Smooth muscle cell of the brain vasculature (primary cell): ENCODE results near the gene GGPS1.
"Not testable (repeated sequence)": the region's sequence is repeated elsewhere in the genome, so short reads cannot be mapped to it uniquely, and the experiment has no call there.

Experiments
- DNase-seq: peaks from one replicate; pipeline ENCODE4 v3.0.0-alpha.2; 2012; ENCODE audit warnings: low read depth, low spot score

GGPS1 gene

GRCh38 chr1:235328271-235329138 lies at the start of gene GGPS1:
Gene GGPS1, plus strand, starts transcription at chr1:235328570. Its CDS starts 6,695 bp downstream, at chr1:235335265.
- peak; percentile 99 for DNase-seq

DNA sequence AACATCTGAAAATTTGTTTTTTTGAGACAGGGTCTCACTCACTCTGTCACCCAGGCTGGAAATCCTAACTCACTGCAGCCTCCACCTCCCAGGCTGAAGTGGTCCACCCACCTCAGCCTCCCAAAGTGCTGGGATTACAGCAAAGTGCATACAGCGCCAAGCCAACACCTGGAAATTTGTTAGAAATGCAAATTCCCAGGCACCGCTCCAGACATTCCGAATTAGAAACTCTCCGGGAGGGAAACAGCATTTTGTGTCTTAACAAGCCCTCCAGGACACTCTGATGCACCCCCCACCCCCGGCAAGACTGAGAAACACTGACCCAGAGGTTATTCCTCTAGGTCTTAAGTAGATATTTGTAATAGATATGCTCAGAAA lies 49.5 kb upstream of the GGPS1 start:
- no peak for DNase-seq

GRCh38 chr1:235279694-235280093 lies 48.7 kb upstream of the GGPS1 start:
- DNase-seq, result no peak

- DNase-seq, result no peak
Measured at GRCh38 chr1:235280467-235280866, 47.9 kb upstream of the GGPS1 start.

- DNase-seq, result not testable (repeated sequence)
Measured at GRCh38 chr1:235283636-235284035, 44.7 kb upstream of the GGPS1 start.

- DNase-seq, result no peak
Measured at GRCh38 chr1:235284231-235284769, 44.1 kb upstream of the GGPS1 start.

DNA sequence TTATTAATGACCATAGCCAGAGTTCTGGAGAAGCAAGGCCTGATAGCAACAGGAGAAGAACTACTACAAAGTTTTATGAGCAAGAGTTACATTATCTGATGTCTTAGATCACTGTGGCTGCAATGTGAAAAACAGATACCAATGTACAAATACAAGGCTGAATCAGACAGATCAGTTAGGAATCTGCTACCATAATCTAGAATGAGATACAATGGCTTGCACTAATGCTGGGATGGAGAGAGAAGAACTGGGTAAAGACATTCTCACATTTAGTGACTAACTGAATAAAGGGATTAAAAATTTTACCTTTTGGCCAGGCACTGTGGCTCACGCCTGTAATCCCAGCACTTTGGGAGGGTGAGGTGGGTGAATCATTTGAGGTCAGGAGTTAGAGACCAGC lies 41.7 kb upstream of the GGPS1 start:
- no peak for DNase-seq

- no peak for DNase-seq
Measured at GRCh38 chr1:235287208-235287882, 41.0 kb upstream of the GGPS1 start.

DNA sequence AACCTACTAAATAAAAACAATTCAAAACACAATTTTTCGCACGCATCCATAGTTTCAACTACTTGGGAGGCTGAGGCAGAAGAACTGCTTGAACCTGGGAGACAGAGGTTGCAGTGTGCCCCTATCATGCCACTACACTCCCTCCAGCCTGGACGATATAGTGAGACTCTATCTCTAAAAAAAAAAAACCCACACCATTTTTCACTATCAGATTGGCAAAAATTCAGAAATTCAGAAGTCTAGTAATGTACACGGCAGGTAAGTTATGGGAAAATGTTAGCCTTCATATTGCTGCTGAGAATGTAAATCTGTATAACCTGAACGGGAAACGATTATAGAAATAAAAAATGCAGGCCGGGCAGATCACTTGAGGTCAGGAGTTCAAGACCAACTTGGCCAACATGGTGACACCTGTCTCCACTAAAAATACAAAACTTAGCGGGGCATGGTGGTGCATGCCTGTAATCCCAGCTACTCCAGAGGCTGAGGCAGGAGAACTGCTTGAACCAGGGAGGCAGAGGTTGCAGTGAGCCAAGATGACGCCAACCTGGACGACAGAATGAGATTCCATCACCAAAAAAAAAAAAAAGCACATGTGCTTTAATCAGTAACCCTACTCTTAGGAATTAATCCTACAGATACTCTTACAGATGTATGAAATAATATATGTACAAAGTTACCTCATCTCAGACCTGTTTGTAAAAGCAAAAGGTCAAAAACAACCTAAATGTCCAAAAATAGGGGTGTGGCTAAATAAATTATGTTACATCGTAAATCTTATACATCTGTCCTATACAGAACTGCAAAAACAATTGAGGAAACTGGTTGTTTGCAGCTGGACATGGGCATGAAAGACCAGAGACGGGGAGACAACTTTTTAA lies 38.3 kb upstream of the GGPS1 start:
- DNase-seq, result no peak

DNA sequence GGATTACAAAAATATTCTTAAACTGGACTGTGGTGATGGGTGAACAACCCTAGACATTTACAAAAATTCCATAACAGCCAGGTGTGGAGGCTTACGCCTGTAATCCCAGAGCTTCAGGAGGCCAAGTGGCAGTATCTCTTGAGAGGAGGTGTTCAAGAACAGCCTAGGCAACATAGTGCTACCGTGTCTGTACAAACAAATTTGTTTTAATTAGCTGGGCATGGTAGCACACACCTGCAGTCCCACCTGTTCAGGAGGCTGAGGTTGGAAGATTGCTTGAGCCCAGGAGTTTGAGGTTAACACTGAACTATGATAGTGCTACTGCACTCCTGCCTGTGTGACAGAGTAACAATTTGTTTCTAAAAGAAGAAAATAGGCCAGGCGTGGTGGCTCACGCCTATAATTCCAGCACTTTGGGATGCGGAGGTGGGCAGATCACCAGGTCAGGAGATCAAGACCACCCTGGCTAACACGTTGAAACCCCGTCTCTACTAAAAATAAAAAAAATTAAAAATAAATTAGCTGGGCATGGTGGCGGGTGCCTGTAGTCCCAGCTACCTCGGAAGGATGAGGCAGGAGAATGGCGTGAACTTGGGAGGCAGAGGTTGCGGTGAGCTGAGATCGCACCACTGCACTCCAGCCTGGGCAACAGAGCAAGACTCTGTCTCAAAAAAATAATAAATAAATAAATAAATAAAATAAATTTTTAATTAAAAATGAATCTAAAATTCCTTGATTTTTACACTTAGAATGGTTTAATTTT lies 37.4 kb upstream of the GGPS1 start:
- no peak for DNase-seq

GRCh38 chr1:235291599-235292091 lies 36.7 kb upstream of the GGPS1 start:
- DNase-seq, result no peak

- DNase-seq, result no peak
Measured at GRCh38 chr1:235292790-235293189, 35.6 kb upstream of the GGPS1 start.

DNA sequence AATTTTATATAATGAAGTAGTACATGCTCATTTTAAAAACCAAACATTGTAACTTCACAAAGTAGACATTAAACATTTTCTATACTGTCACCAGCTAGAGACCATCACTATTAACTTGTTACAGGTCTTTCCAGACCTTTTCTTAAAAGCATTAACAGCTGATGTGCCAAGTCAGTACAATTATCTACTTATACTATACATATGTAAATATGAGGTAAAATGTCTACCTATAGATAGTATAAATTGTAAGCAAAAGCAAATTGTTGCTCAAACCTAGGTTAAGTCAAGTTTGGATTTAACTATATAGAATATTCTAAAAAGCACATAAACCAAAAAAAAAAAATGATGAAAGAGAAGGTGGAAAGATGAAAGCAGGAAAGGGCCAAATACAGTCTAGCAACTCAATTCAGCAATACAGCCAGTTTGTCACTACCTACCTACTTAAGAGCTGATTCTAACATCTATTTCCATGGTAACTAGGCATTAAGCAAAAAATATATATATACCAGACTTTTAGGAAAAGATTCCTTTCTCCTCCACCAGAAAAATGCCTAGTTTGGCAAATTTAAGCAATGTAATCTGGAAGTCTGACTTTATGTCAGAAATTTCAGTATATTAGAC lies 34.9 kb upstream of the GGPS1 start:
- no peak for DNase-seq

DNA sequence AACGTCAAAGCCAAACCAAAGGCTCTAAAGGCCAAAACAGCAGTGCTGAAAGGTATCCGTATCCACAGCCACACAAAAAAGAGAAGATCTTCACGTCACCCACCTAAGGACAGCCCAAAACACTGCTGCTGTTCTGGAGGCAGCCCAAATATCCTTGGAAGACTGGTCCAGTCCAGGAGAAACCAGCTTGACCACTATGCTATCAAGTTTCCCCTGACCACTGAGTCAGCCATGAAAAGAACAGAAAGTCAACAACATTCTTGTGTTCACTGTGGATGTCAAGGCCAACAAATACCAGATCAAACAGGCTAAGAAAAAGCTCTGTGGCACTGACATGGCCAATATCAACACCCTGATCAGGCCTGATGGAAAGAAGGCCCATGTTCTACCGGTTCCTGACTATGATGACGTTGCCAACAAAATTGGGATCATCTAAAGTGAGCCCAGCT lies 32.4 kb upstream of the GGPS1 start:
- peak; percentile 69 for DNase-seq

GRCh38 chr1:235296729-235297128 lies 31.6 kb upstream of the GGPS1 start:
- DNase-seq, result no peak

GRCh38 chr1:235297579-235297978 lies 30.8 kb upstream of the GGPS1 start:
- no peak for DNase-seq

- no peak for DNase-seq
Measured at GRCh38 chr1:235298758-235299157, 29.6 kb upstream of the GGPS1 start.

GRCh38 chr1:235299169-235299858 lies 29.1 kb upstream of the GGPS1 start:
- DNase-seq, result no peak

DNA sequence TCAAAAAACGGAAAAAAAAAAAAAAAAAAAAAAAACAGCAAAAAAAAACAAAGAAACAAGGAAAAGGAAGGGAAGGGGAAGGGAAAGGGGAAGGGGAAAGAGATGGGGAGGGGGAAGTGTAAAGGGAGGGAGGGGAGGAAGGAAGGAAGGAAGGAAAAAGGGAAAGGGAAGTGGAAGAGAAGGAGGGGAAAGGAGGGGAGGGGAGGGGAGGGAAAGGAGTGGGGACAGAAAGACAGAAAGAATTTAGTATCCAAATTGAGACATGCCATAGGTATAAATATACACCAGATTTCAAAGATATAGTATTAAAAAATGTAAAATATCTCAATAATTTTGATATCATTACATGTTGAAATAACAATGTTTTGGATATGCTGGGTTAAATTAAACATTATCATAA lies 26.2 kb upstream of the GGPS1 start:
- DNase-seq, result no peak
